Measurements from ENCODE around the gene XYLT1. TPM values are rescaled to one million over a fixed set of nuclear protein-coding genes. Genes with fewer than 3 reads are reported as not detected.

Gene XYLT1
- total and polyA plus RNA-seq, 2 of the 13 experiments (the other 11 are each of a cell fraction or from before 2014, with no cell fraction given), result not detected

- Histone ChIP-seq H3K27ac (ENCODE audit: extremely low read length, insufficient read depth, low read length) (no peak overlapping the region), H3K4me3 (replicated peaks in 1 of 3; ENCODE audit: insufficient read depth in 1 of 3, low read depth in 2 of 3, low read length in 3 of 3) (no peak overlapping the region), H3K9ac (ENCODE audit: insufficient read depth, low read depth, low read length) (no peak overlapping the region), H3K36me3 (replicated peaks in 1 of 2; ENCODE audit: control insufficient read depth in 1 of 2, insufficient read depth in 2 of 2, low read length in 2 of 2) (no peaks in the 10 kb centered on the region), H3K27me3 (ENCODE audit: control insufficient read depth in 1 of 2, insufficient read depth in 2 of 2, low read length in 2 of 2) (no peaks in the 10 kb centered on the region), H4K20me1 (ENCODE audit: insufficient read depth, low read length) (no peaks in the 10 kb centered on the region), H3K4me2 (ENCODE audit: low read depth, low read length) (no peak overlapping the region), H2AFZ (ENCODE audit: low read length) (no peak overlapping the region), H3K79me2 (ENCODE audit: insufficient read depth, low read length) (no peaks in the 10 kb centered on the region), H3K4me1 (ENCODE audit: insufficient read depth, low read length) (no peaks in the 10 kb centered on the region), H3K9me3 (ENCODE audit: low read length) (no peaks in the 10 kb centered on the region)
- TF ChIP-seq PAX8 (CRISPR knock-in tag; IDR thresholded peaks at IDR 0.05; ENCODE audit: borderline replicate concordance), result no peak
- no peak for TF ChIP-seq GATAD2A (CRISPR knock-in tag; IDR thresholded peaks at IDR 0.05)
- no peak for TF ChIP-seq HNRNPK (IDR thresholded peaks at IDR 0.05; ENCODE audit: low read depth, low read length, poor library complexity, severe bottlenecking)
- TF ChIP-seq JUN (CRISPR knock-in tag; IDR thresholded peaks at IDR 0.05), result no peak
- TF ChIP-seq IRF2 (CRISPR knock-in tag; IDR thresholded peaks at IDR 0.05), result no peak
- no peak for TF ChIP-seq MZF1 (CRISPR knock-in tag; IDR thresholded peaks at IDR 0.05; ENCODE audit: borderline replicate concordance)
- no peak for TF ChIP-seq NCOA1 (CRISPR knock-in tag; IDR thresholded peaks at IDR 0.05)
- TF ChIP-seq ZNF431 (CRISPR knock-in tag; IDR thresholded peaks at IDR 0.05; ENCODE audit: borderline replicate concordance, low read depth), result no peak
- TF ChIP-seq ZBTB7B (CRISPR knock-in tag; IDR thresholded peaks at IDR 0.05), result no peak
- no peak for TF ChIP-seq TFE3 (CRISPR knock-in tag; IDR thresholded peaks at IDR 0.05)
- no peak for TF ChIP-seq ZNF724P (CRISPR knock-in tag; IDR thresholded peaks at IDR 0.05; ENCODE audit: borderline replicate concordance)
- no peak for TF ChIP-seq DR1 (CRISPR knock-in tag; IDR thresholded peaks at IDR 0.05)
- no TSS peak for BruUV-seq (replicated peaks)
- FAIRE-seq (no peak), ATAC-seq (no peak), DNase-seq (ENCODE audit: low spot score) (no peak)
- ChIA-PET CTCF (ENCODE audit: low intra/inter-chr PET ratio, low total read pairs) (no interaction called here), POLR2A (no interaction called here)
- WGBS (ENCODE audit: low lambda C conversion rate), result 36% methylated on average over 1 of the region's 1 CpG
- in situ Hi-C loops (cut with HindIII; ENCODE audit: extremely low pct_ligation_motif_present, low pct_unique_long_range_greater_than_20kb) (no loop called here), intact Hi-C loops (cut with micrococcal nuclease; ENCODE audit: unreplicated experiment) (no loop called here)
These were observed 387.1 kb downstream of the XYLT1 start for GRCh38 chr16:17083628-17084027.

All from HepG2 (cell line).